Measurements from ENCODE around the gene HAAO.

HAAO gene

DNA sequence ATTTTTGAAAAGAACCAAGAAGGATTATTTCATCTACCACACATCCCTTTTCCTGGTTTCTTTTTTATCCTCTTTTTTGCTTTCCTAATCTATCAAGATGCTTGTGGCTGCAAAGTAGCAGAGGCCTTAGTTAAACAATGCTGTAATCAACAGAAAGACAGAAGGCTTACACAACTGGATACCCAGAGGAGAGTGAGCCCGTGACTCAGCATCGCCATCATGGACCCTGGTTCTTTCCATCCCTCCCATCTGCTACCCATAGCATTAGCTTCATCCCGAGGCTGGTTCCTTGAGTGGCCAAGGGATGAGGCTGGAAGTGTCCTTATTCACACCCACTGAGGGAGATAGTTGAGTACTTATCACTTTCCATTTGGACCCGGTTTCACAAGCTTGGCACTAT is 7.5 kb upstream of the HAAO start:
- FAIRE-seq (no peak), DNase-seq (ENCODE audit: insufficient read length, low spot score) (no peak)
- TF ChIP-seq, protein P1, sequence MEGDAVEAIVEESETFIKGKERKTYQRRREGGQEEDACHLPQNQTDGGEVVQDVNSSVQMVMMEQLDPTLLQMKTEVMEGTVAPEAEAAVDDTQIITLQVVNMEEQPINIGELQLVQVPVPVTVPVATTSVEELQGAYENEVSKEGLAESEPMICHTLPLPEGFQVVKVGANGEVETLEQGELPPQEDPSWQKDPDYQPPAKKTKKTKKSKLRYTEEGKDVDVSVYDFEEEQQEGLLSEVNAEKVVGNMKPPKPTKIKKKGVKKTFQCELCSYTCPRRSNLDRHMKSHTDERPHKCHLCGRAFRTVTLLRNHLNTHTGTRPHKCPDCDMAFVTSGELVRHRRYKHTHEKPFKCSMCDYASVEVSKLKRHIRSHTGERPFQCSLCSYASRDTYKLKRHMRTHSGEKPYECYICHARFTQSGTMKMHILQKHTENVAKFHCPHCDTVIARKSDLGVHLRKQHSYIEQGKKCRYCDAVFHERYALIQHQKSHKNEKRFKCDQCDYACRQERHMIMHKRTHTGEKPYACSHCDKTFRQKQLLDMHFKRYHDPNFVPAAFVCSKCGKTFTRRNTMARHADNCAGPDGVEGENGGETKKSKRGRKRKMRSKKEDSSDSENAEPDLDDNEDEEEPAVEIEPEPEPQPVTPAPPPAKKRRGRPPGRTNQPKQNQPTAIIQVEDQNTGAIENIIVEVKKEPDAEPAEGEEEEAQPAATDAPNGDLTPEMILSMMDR (IDR thresholded peaks at IDR 0.05; ENCODE audit: insufficient read depth, missing control alignments): no peak

DNA sequence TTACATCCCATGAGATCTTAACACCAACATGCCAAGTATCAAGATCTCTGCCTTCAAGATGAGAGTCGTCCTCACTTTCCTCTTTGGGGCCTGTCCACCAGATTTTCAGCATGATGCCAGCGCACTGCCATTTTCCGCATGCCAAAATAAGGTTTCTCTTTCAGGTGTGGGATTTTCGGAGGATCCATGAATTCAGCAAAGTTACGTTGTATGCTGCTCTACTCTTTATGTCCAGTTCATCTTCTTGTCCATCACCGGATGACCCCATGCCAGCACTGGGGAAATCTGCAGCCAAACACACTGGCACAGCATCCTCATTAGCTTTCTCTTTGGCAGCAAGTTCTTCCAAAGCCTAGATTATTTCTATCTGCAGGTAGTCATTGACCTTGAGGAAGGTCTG is 4.9 kb upstream of the HAAO start:
- no peak for FAIRE-seq
- TF ChIP-seq, protein P1 (IDR thresholded peaks at IDR 0.05; ENCODE audit: insufficient read depth, missing control alignments): no peak

DNA sequence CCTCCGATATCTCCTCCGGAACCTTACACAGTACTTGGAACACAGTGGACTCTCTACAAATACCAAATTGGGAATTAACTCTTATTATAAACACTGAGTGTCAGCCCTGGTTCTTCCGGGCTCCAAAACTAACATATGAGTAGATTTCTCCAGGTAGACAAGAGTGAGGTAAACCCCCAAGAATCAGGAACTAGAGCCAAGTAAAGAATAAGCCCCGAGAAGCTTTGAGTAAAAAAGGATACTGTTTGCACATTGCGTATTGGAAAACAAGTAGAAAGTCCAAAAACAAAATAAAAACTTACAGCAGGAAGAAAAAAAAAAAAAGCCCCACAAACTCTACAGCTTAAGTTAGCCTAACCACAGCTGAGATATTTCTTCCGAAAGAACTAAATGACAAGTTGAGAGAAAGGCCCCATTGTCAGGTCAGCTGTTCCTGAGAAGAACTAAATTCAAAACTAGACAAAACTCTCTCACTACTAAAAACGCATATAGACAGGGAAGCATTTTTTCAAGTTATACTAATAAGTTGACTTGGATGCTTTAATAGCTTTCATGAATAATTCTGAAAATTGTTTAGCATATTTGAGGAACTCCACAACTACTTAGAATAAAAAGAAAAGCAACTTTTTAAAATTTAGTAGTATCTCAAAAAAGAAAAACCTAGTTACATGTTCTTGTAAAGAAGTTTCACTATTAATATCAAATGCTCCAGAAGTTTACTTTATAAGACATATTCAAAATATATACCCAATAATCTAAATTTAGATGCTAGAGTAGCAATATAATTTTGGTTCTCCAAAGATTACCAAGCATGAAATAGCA is 4.3 kb upstream of the HAAO start:
- FAIRE-seq: no peak
- TF ChIP-seq, protein P1 (IDR thresholded peaks at IDR 0.05; ENCODE audit: insufficient read depth, missing control alignments): no peak
- no peak for DNase-seq (ENCODE audit: insufficient read length, low spot score)

More for the DNA sequence above, 4.9 kb upstream of the HAAO start:
- no peak for DNase-seq (ENCODE audit: insufficient read length, low spot score)

DNA sequence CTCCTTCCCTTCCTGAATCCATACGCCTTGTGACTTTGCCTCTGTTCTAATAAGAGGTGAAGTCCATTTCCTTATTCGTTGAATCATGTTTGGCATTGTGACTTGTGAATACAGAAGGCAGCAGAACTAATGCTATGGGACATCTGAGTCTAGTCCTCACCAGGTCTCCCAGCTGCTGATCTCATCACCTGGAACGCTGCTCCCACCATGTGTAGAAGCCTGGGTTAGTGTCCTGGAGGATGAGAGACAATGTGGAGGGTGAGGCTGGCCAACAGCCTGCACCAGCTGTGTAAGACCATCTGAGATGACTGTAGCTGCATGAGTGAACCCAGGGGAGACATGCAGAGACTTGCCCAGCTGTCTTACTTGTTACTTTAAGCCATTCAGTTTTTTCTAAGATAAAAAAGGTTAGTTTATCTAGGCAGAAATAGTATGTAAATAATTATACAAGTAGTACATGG is 3.5 kb upstream of the HAAO start:
- DNase-seq (ENCODE audit: insufficient read length, low spot score) (no peak), FAIRE-seq (no peak)
- TF ChIP-seq, protein P1 (IDR thresholded peaks at IDR 0.05; ENCODE audit: insufficient read depth, missing control alignments): no peak

DNA sequence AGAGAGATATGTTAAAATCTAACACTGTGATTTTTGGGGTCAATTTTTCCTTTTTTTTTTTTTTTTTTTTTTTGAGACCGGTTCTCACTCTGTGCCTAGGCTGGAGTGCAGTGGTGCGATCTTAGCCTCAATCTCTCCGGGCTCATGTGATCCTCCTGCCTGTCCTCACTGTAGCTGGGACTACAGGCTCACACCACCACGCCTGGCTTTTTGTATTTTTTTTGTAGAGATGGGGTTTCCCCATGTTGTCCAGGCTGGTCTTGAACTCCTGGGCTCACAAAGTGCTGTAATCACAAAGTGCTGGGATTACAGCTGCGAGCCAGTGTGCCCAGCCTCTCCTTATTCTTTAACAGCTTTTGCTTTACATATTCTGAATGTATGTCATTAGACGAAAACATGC is 2.9 kb upstream of the HAAO start:
- DNase-seq (ENCODE audit: insufficient read length, low spot score) (no peak), FAIRE-seq (no peak)
- TF ChIP-seq, protein P1 (IDR thresholded peaks at IDR 0.05; ENCODE audit: insufficient read depth, missing control alignments): no peak

DNA sequence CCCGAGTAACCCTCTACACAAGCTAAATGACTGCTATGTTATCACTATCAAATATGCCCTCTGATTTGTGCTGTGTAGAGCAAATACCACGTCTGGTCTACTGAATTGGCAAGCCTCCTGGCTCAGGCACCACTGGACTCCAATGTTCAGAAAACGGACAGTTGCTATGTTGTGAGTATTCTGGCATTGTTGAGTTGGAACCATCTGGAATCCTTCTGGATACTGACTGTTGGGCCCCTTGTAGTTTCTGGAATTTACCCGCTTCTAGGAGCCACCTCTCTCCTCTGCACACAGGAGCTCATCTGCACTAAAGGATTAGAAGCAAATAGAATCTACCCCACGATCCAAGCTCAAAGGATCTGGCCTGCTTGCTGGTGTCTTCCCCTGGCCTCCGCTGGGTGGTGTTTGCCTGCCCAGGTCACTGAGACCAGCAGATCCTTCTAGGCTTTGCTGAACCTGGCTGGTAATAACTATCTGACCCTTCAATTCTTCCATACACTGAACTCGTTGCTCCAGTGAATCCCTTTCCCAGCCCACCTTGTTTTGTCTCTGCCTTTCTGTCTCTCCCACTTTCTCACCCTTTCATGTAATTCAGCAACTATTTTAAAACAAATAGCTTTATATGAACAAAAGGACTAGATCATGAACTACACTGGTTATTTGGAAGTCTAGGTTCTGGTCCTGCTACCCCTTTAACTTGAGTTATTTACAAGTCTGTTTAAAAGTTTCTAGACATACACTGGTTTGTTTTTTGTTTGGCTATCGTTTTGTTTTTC is 2.1 kb upstream of the HAAO start:
- FAIRE-seq: no peak
- TF ChIP-seq, protein P1 (IDR thresholded peaks at IDR 0.05; ENCODE audit: insufficient read depth, missing control alignments): no peak
- DNase-seq (ENCODE audit: insufficient read length, low spot score): no peak
